ENCODE results near the gene NAA50. TPM values are rescaled to one million over a fixed set of nuclear protein-coding genes. Genes with fewer than 3 reads are reported as not detected.

The NAA50 gene
- total RNA-seq, 4 donors from 2014 or later: 86.1 to 223 (median 126) TPM

- TF ChIP-seq CTCF (IDR thresholded peaks at IDR 0.05; ENCODE audit: low read depth): no peak
These were observed 72.5 kb downstream of the NAA50 start for GRCh38 chr3:113673593-113673992.

- TF ChIP-seq CTCF (IDR thresholded peaks at IDR 0.05; ENCODE audit: low read depth): no peak
These were observed 78.0 kb downstream of the NAA50 start for GRCh38 chr3:113668015-113668414.

Other genes starting within 250 kb of the NAA50 start
- 10 to 100 TPM in 3 of 4 donors, 1 to 10 TPM in 1; 8.3 to 13.3 (median 11.5) TPM for gene SPICE1, start 231.1 kb downstream of the NAA50 start, total RNA-seq
- 1 to 10 TPM; 2.3 to 5.3 (median 3.9) TPM for gene SIDT1, start 213.7 kb downstream of the NAA50 start, total RNA-seq
- gene USF3, start 49.6 kb downstream of the NAA50 start, total RNA-seq: 10 to 100 TPM; 31.3 to 51.2 (median 34.0) TPM
- 10 to 100 TPM; 36.5 to 81.6 (median 52.6) TPM for gene ATP6V1A, start 786 bp upstream of the NAA50 start, total RNA-seq
- gene GRAMD1C, start 92.5 kb upstream of the NAA50 start, total RNA-seq: 1 to 10 TPM in 3 of 4 donors, under 1 TPM in 1; 0.88 to 4.0 (median 1.8) TPM
- gene ZDHHC23, start 201.8 kb upstream of the NAA50 start, total RNA-seq: 1 to 10 TPM; 2.4 to 3.8 (median 3.1) TPM